Measurements from ENCODE around the gene RPL10L. TPM values are rescaled to one million over a fixed set of nuclear protein-coding genes. Genes with fewer than 3 reads are reported as not detected.

RPL10L gene
- total and polyA plus RNA-seq, 2 experiments from 2014 or later: not detected

- Histone ChIP-seq H3K4me2 (ENCODE audit: unreplicated experiment) (no peak overlapping the region), H2AFZ (no peak overlapping the region), H3F3A (ENCODE audit: insufficient read depth) (no peaks in the 10 kb centered on the region), H3K4me1 (ENCODE audit: insufficient read depth) (no peaks in the 10 kb centered on the region), H3K9me2 (ENCODE audit: insufficient read depth) (no peaks in the 10 kb centered on the region), H3K79me2 (ENCODE audit: insufficient read depth) (no peaks in the 10 kb centered on the region), H3K9me3 (ENCODE audit: low read depth) (no peaks in the 10 kb centered on the region), H4K20me1 (ENCODE audit: insufficient read depth) (no peaks in the 10 kb centered on the region), H3K27me3 (replicated peaks; ENCODE audit: insufficient read depth) (no peaks in the 10 kb centered on the region), H3K4me3 (no peak overlapping the region), H3K9ac (no peak overlapping the region), H3K36me3 (ENCODE audit: low read depth) (no peaks in the 10 kb centered on the region), H3K27ac (no peak overlapping the region)
- in situ Hi-C loops (cut with MboI): no loop called here
- 37 to 38% methylated on average over 4 of the region's 4 CpGs for WGBS, 2 experiments (ENCODE audit: low coverage in 1 of 2, low lambda C conversion rate in 2 of 2, missing lambda C conversion rate in 2 of 2)
- TF ChIP-seq EZH2 (IDR thresholded peaks at IDR 0.05; ENCODE audit: insufficient read depth, poor library complexity, severe bottlenecking) (no peak), EZH2phosphoT487 (IDR thresholded peaks at IDR 0.05; ENCODE audit: insufficient read depth, low read depth) (no peak)
- DNase-seq: no peak
Observed at GRCh38 chr14:46663382-46663781, 11.8 kb upstream of the RPL10L start.

GRCh38 chr14:46661728-46662127 lies 10.1 kb upstream of the RPL10L start:
- Histone ChIP-seq H3F3A (ENCODE audit: insufficient read depth) (no peaks in the 10 kb centered on the region), H3K4me2 (ENCODE audit: unreplicated experiment) (no peak overlapping the region), H3K27me3 (replicated peaks; ENCODE audit: insufficient read depth) (no peaks in the 10 kb centered on the region), H3K9me2 (ENCODE audit: insufficient read depth) (no peaks in the 10 kb centered on the region), H3K9ac (no peak overlapping the region), H3K27ac (no peak overlapping the region), H2AFZ (no peak overlapping the region), H3K4me3 (no peak overlapping the region), H3K9me3 (ENCODE audit: low read depth) (no peaks in the 10 kb centered on the region), H4K20me1 (ENCODE audit: insufficient read depth) (no peaks in the 10 kb centered on the region), H3K36me3 (ENCODE audit: low read depth) (no peaks in the 10 kb centered on the region), H3K4me1 (ENCODE audit: insufficient read depth) (no peaks in the 10 kb centered on the region), H3K79me2 (ENCODE audit: insufficient read depth) (no peaks in the 10 kb centered on the region)
- WGBS, 2 experiments (ENCODE audit: low coverage in 1 of 2, low lambda C conversion rate in 2 of 2, missing lambda C conversion rate in 2 of 2): 0% methylated on average over 1 of the region's 1 CpG
- TF ChIP-seq EZH2 (IDR thresholded peaks at IDR 0.05; ENCODE audit: insufficient read depth, poor library complexity, severe bottlenecking): no peak
- no peak for TF ChIP-seq EZH2phosphoT487 (IDR thresholded peaks at IDR 0.05; ENCODE audit: insufficient read depth, low read depth)
- in situ Hi-C loops (cut with MboI): no loop called here
- no peak for DNase-seq

GRCh38 chr14:46653031-46653755 lies 1.6 kb upstream of the RPL10L start:
- in situ Hi-C loops (cut with MboI): no loop called here
- no peak overlapping the region for H3K4me2 ChIP-seq (ENCODE audit: unreplicated experiment)
- H3K36me3 ChIP-seq (ENCODE audit: low read depth): no peaks in the 10 kb centered on the region
- no peaks in the 10 kb centered on the region for H3K9me2 ChIP-seq (ENCODE audit: insufficient read depth)
- H3K9me3 ChIP-seq (ENCODE audit: low read depth): no peaks in the 10 kb centered on the region
- H2AFZ ChIP-seq: no peak overlapping the region
- no peak for TF ChIP-seq EZH2phosphoT487 (IDR thresholded peaks at IDR 0.05; ENCODE audit: insufficient read depth, low read depth)
- no peak for TF ChIP-seq EZH2 (IDR thresholded peaks at IDR 0.05; ENCODE audit: insufficient read depth, poor library complexity, severe bottlenecking)
- no peak overlapping the region for H3K4me3 ChIP-seq
- H3K27ac ChIP-seq: no peak overlapping the region
- no peak for DNase-seq
- H3F3A ChIP-seq (ENCODE audit: insufficient read depth): no peaks in the 10 kb centered on the region
- H3K9ac ChIP-seq: no peak overlapping the region
- no peaks in the 10 kb centered on the region for H3K79me2 ChIP-seq (ENCODE audit: insufficient read depth)
- H3K4me1 ChIP-seq (ENCODE audit: insufficient read depth): no peaks in the 10 kb centered on the region
- H3K27me3 ChIP-seq (replicated peaks; ENCODE audit: insufficient read depth): no peaks in the 10 kb centered on the region
- no peaks in the 10 kb centered on the region for H4K20me1 ChIP-seq (ENCODE audit: insufficient read depth)

GRCh38 chr14:46646796-46647195 lies 4.8 kb downstream of the RPL10L start:
- no peaks in the 10 kb centered on the region for H3K79me2 ChIP-seq (ENCODE audit: insufficient read depth)
- H3K27me3 ChIP-seq (replicated peaks; ENCODE audit: insufficient read depth): no peaks in the 10 kb centered on the region
- H3F3A ChIP-seq (ENCODE audit: insufficient read depth): no peaks in the 10 kb centered on the region
- H3K27ac ChIP-seq: no peak overlapping the region
- DNase-seq: no peak
- H3K9me3 ChIP-seq (ENCODE audit: low read depth): peaks cover 6% of the 10 kb centered on the region
- no peak overlapping the region for H3K9ac ChIP-seq
- no peaks in the 10 kb centered on the region for H4K20me1 ChIP-seq (ENCODE audit: insufficient read depth)
- H2AFZ ChIP-seq: no peak overlapping the region
- H3K4me3 ChIP-seq: no peak overlapping the region
- H3K9me2 ChIP-seq (ENCODE audit: insufficient read depth): no peaks in the 10 kb centered on the region
- no peaks in the 10 kb centered on the region for H3K36me3 ChIP-seq (ENCODE audit: low read depth)
- H3K4me1 ChIP-seq (ENCODE audit: insufficient read depth): no peaks in the 10 kb centered on the region
- in situ Hi-C loops (cut with MboI): no loop called here
- H3K4me2 ChIP-seq (ENCODE audit: unreplicated experiment): no peak overlapping the region
- TF ChIP-seq EZH2phosphoT487 (IDR thresholded peaks at IDR 0.05; ENCODE audit: insufficient read depth, low read depth): no peak
- TF ChIP-seq EZH2 (IDR thresholded peaks at IDR 0.05; ENCODE audit: insufficient read depth, poor library complexity, severe bottlenecking): no peak

GRCh38 chr14:46626876-46627275 lies 24.7 kb downstream of the RPL10L start:
- no peak overlapping the region for H2AFZ ChIP-seq
- H3K4me3 ChIP-seq: no peak overlapping the region

More at GRCh38 chr14:46626876-46627275, 24.7 kb downstream of the RPL10L start:
- Histone ChIP-seq H4K20me1 (ENCODE audit: insufficient read depth) (no peaks in the 10 kb centered on the region), H3K4me2 (ENCODE audit: unreplicated experiment) (no peak overlapping the region), H3K9me3 (ENCODE audit: low read depth) (no peaks in the 10 kb centered on the region), H3K36me3 (ENCODE audit: low read depth) (no peaks in the 10 kb centered on the region), H3K9ac (no peak overlapping the region), H3K9me2 (ENCODE audit: insufficient read depth) (no peaks in the 10 kb centered on the region), H3F3A (ENCODE audit: insufficient read depth) (no peaks in the 10 kb centered on the region), H3K4me1 (ENCODE audit: insufficient read depth) (no peaks in the 10 kb centered on the region), H3K27me3 (replicated peaks; ENCODE audit: insufficient read depth) (no peaks in the 10 kb centered on the region), H3K27ac (no peak overlapping the region), H3K79me2 (ENCODE audit: insufficient read depth) (no peaks in the 10 kb centered on the region)
- DNase-seq: no peak
- TF ChIP-seq EZH2phosphoT487 (IDR thresholded peaks at IDR 0.05; ENCODE audit: insufficient read depth, low read depth) (no peak), EZH2 (IDR thresholded peaks at IDR 0.05; ENCODE audit: insufficient read depth, poor library complexity, severe bottlenecking) (no peak)
- WGBS, 2 experiments (ENCODE audit: low coverage in 1 of 2, low lambda C conversion rate in 2 of 2, missing lambda C conversion rate in 2 of 2): 0 to 5% methylated on average over 3 of the region's 3 CpGs
- in situ Hi-C loops (cut with MboI): no loop called here
